Retinal pigment epithelial cell (primary cell): ENCODE data around the gene FOCAD.

ENCODE experiments used
- DNase-seq: peaks from one replicate; pipeline ENCODE4 v3.0.0-alpha.2; 2010; ENCODE audit warnings: low read depth
- H3K4me3 ChIP-seq: 2 replicates; pipeline ENCODE4 v1.5.1; 2011; ENCODE audit warnings: mild to moderate bottlenecking, low read length, control low read depth, moderate library complexity
- TF ChIP-seq, protein P1 (sequence below): conservative IDR thresholded peaks from 2 replicates; pipeline ENCODE4 v1.5.1; 2011; ENCODE audit warnings: low read depth, low read length, control low read depth, inconsistent platforms

Gene FOCAD

DNA sequence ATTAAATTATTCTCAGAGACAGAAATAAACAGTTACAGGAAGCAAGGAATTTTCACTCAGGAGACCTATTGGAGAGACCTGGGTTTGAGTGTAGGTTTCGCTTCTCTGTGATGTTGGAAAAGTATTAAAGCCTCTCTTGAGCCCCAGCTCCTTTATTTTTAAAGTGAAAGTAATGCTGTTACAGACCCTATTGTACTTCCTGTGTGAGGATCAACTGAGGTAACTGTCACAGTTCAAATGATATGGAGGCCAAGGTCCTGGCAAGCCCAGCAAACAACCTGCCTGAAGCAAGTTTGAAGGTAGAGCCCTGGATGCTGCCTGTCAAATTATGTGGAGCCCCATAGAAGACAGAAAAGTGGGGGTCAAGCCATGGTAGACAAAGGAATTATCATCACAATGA, 355.2 kb downstream of the FOCAD start:
- TF ChIP-seq, protein P1, sequence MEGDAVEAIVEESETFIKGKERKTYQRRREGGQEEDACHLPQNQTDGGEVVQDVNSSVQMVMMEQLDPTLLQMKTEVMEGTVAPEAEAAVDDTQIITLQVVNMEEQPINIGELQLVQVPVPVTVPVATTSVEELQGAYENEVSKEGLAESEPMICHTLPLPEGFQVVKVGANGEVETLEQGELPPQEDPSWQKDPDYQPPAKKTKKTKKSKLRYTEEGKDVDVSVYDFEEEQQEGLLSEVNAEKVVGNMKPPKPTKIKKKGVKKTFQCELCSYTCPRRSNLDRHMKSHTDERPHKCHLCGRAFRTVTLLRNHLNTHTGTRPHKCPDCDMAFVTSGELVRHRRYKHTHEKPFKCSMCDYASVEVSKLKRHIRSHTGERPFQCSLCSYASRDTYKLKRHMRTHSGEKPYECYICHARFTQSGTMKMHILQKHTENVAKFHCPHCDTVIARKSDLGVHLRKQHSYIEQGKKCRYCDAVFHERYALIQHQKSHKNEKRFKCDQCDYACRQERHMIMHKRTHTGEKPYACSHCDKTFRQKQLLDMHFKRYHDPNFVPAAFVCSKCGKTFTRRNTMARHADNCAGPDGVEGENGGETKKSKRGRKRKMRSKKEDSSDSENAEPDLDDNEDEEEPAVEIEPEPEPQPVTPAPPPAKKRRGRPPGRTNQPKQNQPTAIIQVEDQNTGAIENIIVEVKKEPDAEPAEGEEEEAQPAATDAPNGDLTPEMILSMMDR: no peak
- H3K4me3 ChIP-seq: no peak overlapping the region
- DNase-seq: no peak

DNA sequence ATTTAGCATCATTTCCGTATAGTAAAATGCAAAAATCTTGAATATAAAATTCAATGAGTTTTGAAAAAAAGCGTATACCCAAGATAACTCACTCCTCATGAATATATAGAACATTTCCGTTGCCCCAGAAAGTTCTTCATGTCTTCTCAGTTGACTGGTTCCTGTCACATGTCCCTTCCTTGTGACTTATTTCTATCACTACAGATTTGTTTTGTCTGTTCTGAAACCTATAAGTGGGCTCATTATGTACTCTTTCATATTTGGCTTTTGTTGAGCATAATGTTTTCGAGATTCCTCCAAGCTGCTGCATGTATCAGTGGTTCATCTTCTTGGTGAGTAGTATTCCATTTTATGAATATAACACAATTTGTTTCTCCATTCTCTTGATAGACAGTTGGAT, 358.4 kb downstream of the FOCAD start:
- DNase-seq: no peak
- TF ChIP-seq, protein P1: no peak
- no peak overlapping the region for H3K4me3 ChIP-seq

DNA sequence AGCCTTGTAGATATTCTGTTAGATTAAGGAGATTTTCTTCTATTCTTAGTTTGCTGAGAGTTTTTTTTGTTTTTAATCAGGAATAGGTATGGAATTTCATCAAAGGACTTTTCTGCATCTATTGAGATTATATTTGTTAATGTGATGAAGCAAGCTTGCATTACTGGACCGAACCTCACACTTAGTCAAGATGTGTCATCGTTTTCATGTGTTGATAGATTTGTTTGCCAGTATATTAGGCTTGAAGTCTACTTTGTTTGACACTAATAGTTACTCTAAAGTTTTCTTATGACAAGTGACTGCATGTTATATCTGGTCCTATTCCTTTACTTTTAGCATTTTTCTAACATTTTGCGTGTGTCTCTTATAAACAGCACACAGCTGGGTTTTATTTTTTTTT, 359.8 kb downstream of the FOCAD start:
- no peak overlapping the region for H3K4me3 ChIP-seq
- TF ChIP-seq, protein P1: no peak
- DNase-seq: no peak
